ENCODE measurements around the gene ZNRD2. TPM values are rescaled to one million over a fixed set of nuclear protein-coding genes. Genes with fewer than 3 reads are reported as not detected.

ZNRD2 gene
- total RNA-seq, 5 donors from 2014 or later (not counting 1 experiment from before 2014, with no cell fraction given): 32.5 to 36.9 (median 34.5) TPM

DNA sequence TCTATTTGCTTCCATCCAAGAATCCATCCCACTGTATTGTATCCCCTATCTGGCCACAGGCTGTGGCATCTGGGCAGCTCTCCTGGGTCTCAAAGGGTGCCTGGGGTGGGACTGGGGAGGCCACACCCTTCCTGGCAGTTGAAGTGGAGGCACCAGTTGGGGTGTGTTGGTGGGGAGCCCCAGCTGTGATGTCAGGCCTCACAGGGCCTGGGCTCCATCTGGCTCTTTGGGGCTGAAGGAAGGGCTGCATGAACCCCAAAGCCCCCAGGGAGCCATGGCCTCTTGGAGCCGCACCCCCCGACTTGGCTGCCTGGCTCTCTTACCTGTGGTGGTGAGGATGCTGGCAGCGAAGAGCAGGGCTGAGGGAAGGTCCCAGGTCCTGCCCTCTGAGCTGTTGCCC lies 24.9 kb downstream of the ZNRD2 start:
- Histone ChIP-seq H3K9me3 (no peaks in the 10 kb centered on the region), H3K27ac (ENCODE audit: low read length) (no peak overlapping the region), H3K4me3 (ENCODE audit: control insufficient read depth in 1 of 2, extremely low read depth in 1 of 2, low read length in 1 of 2) (no peak overlapping the region), H3K36me3 (ENCODE audit: control insufficient read depth in 2 of 2, extremely low read depth in 1 of 2, insufficient read depth in 1 of 2, low read length in 1 of 2) (peaks cover 13 to 44% of the 10 kb centered on the region in 2 donors), H3K4me1 (ENCODE audit: control insufficient read depth in 1 of 2, extremely low read depth in 1 of 2, insufficient read depth in 2 of 2, low read length in 2 of 2) (peaks cover 0 to 26% of the 10 kb centered on the region in 2 experiments), H3K27me3 (replicated peaks in 1 of 2; ENCODE audit: control insufficient read depth in 2 of 2, extremely low read depth in 1 of 2, insufficient read depth in 2 of 2, low read length in 1 of 2) (no peaks in the 10 kb centered on the region)
- CTCF ChIA-PET: interaction anchor here in 1 of 2 donors (0.6 kb wide), 1 partner anchor 19 kb away, joined by 3 read pairs; no protein-coding TSS in a partner anchor
- DNase-seq (no peak), ATAC-seq (replicated peaks in 1 of 4) (peak in 1 of 4 experiments; percentile 33)
- H3K4me3 Mint-ChIP-seq: peak overlapping the region in 1 of 3 donors; percentile 9
- POLR2A ChIA-PET: interaction anchor here (0.5 to 0.6 kb wide), 3 partner anchors 9 to 331 kb away, joined by 3 read pairs; no protein-coding TSS in a partner anchor
- peak overlapping the region; percentile 65 to 79 for H3K27ac Mint-ChIP-seq
- H3K27me3 Mint-ChIP-seq: no peaks in the 10 kb centered on the region
- H3K36me3 Mint-ChIP-seq: peaks cover 14% of the 10 kb centered on the region
- H3K4me1 Mint-ChIP-seq: peaks cover 6 to 20% (median 15%) of the 10 kb centered on the region in 3 donors
- WGBS (ENCODE audit: insufficient coverage): 68% methylated on average over 3 of the region's 3 CpGs
- H3K9me3 Mint-ChIP-seq: no peaks in the 10 kb centered on the region

DNA sequence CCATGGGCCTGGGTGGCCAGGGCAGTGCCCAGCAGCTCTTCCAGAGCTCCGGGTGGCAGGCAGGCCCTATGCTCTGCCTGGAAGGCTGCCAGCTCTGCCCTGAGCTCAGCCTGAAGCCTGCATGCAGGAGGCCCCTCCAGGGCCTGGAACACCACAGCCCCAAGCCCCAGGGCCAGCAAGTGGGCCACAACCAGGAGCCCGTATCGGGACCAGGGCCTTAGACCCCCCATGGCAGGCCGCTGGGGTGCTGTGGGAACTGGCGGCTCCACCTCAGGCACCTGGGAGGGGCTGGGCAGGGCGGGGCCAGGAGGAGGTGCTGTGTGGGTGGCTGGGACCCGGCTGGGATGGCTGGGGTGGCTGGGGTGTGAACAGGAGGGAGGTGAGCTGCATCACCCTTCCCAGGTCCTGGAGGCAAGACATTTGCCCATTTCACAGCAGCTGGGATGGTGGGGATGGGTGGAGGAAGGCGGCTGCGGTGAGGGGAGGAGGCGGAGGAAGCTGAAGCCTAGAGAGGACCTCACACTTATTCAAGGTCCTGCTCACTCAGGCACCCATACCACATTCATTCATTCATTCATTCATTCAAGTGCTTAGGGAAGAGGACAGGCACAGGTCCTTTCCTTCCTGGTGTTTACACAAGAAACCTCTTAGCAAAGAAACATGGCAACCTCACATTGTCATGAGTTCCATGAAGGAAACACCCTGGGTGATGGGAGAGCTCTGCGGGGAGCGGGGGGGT lies 25.4 kb downstream of the ZNRD2 start, which contains the start of gene KCNK7:
Gene KCNK7, minus strand, starts transcription at position 258 of the 739 bp plus-strand sequence. Its CDS starts 28 bp downstream, at position 230.
- peaks cover 6 to 19% (median 15%) of the 10 kb centered on the region in 3 donors for H3K4me1 Mint-ChIP-seq
- WGBS (ENCODE audit: insufficient coverage): 66% methylated on average over 8 of the region's 12 CpGs
- H3K4me3 ChIP-seq (ENCODE audit: control insufficient read depth in 1 of 2, extremely low read depth in 1 of 2, low read length in 1 of 2): no peak within 1 kb of the TSS
- ATAC-seq (replicated peaks in 1 of 4) (no peak), DNase-seq (no peak)
- peaks cover 10% of the 10 kb centered on the region for H3K36me3 Mint-ChIP-seq
- no peaks in the 10 kb centered on the region for H3K27me3 ChIP-seq (replicated peaks in 1 of 2; ENCODE audit: control insufficient read depth in 2 of 2, extremely low read depth in 1 of 2, insufficient read depth in 2 of 2, low read length in 1 of 2)
- peaks cover 13 to 39% of the 10 kb centered on the region in 2 donors for H3K36me3 ChIP-seq (ENCODE audit: control insufficient read depth in 2 of 2, extremely low read depth in 1 of 2, insufficient read depth in 1 of 2, low read length in 1 of 2)
- peaks cover 0 to 26% of the 10 kb centered on the region in 2 experiments for H3K4me1 ChIP-seq (ENCODE audit: control insufficient read depth in 1 of 2, extremely low read depth in 1 of 2, insufficient read depth in 2 of 2, low read length in 2 of 2)
- ChIA-PET CTCF (no interaction called here), POLR2A (interaction anchor here (0.5 to 0.6 kb wide), 4 partner anchors 9 to 335 kb away, joined by 3 to 6 read pairs (median 3); no protein-coding TSS in a partner anchor)
- H3K9me3 ChIP-seq: no peaks in the 10 kb centered on the region
- peak within 1 kb of the TSS in 1 of 3 donors; percentile 9 for H3K4me3 Mint-ChIP-seq
- no peaks in the 10 kb centered on the region for H3K27me3 Mint-ChIP-seq
- H3K27ac ChIP-seq (ENCODE audit: low read length): no peak within 1 kb of the TSS
- no peaks in the 10 kb centered on the region for H3K9me3 Mint-ChIP-seq
- H3K27ac Mint-ChIP-seq: peak within 1 kb of the TSS; percentile 65 to 81

DNA sequence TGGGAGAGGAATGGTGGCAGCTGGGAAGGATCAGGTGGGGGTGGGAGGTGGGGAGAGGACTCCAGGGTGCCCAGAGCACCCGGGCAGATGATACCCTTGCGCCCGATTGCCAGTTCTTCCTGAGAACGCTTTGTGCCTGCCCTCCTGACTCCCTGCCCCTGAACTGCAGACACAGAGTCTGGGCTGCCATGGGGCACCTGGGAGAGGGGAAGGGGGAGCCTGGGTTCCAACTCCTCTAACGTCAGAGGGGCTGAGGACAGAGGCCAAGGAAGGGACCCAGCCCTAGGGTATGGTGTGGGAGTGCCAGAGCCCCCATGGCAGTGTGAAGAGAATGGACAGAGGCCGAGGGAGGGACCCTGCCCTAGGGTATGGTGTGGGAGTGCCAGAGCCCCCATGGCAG lies 26.2 kb downstream of the ZNRD2 start:
- H3K27me3 ChIP-seq (replicated peaks in 1 of 2; ENCODE audit: control insufficient read depth in 2 of 2, extremely low read depth in 1 of 2, insufficient read depth in 2 of 2, low read length in 1 of 2): no peaks in the 10 kb centered on the region
- peaks cover 13 to 32% of the 10 kb centered on the region in 2 donors for H3K36me3 ChIP-seq (ENCODE audit: control insufficient read depth in 2 of 2, extremely low read depth in 1 of 2, insufficient read depth in 1 of 2, low read length in 1 of 2)
- Mint-ChIP-seq H3K4me1 (peaks cover 6 to 19% (median 15%) of the 10 kb centered on the region in 3 donors), H3K4me3 (no peak overlapping the region), H3K27ac (no peak overlapping the region), H3K27me3 (no peaks in the 10 kb centered on the region), H3K9me3 (no peaks in the 10 kb centered on the region), H3K36me3 (peaks cover 14% of the 10 kb centered on the region)
- ChIA-PET POLR2A (interaction anchor here in 1 of 2 donors (0.5 kb wide), 1 partner anchor 334 kb away, joined by 6 read pairs; no protein-coding TSS in a partner anchor), CTCF (no interaction called here)
- no peak overlapping the region for H3K4me3 ChIP-seq (ENCODE audit: control insufficient read depth in 1 of 2, extremely low read depth in 1 of 2, low read length in 1 of 2)
- 94% methylated on average over 6 of the region's 6 CpGs for WGBS (ENCODE audit: insufficient coverage)
- ATAC-seq (replicated peaks in 1 of 4) (no peak), DNase-seq (no peak)
- H3K27ac ChIP-seq (ENCODE audit: low read length): no peak overlapping the region
- H3K4me1 ChIP-seq (ENCODE audit: control insufficient read depth in 1 of 2, extremely low read depth in 1 of 2, insufficient read depth in 2 of 2, low read length in 2 of 2): peaks cover 0 to 26% of the 10 kb centered on the region in 2 experiments
- no peaks in the 10 kb centered on the region for H3K9me3 ChIP-seq

DNA sequence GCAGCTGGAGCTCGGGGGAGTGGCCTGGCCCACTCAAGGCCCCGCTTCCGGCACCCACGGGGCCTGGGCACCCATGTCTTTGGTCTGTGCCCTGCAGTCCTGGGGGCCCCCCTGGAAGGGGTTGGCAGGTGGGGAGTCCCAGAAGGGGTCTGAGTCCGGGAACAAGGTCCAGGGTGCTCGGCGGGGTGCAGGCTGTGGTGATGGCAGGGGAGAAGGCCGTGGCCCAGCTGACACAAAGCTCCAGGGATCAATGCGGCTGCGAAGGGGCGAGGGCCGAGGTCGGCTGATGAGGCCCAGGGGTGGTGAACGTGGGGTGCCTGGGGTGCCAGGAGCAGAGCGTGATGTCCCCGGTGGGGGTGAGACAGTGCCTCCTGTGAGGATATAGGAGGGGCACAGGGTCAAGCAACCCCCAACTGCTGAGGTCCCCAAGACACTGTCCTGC lies 28.0 kb downstream of the ZNRD2 start:
- Mint-ChIP-seq H3K27ac (no peak overlapping the region), H3K4me1 (peaks cover 6 to 19% (median 15%) of the 10 kb centered on the region in 3 donors), H3K9me3 (no peaks in the 10 kb centered on the region), H3K36me3 (peaks cover 14% of the 10 kb centered on the region), H3K27me3 (no peaks in the 10 kb centered on the region), H3K4me3 (no peak overlapping the region)
- no peaks in the 10 kb centered on the region for H3K9me3 ChIP-seq
- CTCF ChIA-PET: no interaction called here
- H3K4me3 ChIP-seq (ENCODE audit: control insufficient read depth in 1 of 2, extremely low read depth in 1 of 2, low read length in 1 of 2): no peak overlapping the region
- WGBS (ENCODE audit: insufficient coverage): 85% methylated on average over 8 of the region's 16 CpGs
- ATAC-seq (replicated peaks in 1 of 4): no peak
- no peak for DNase-seq
- POLR2A ChIA-PET: no interaction called here
- peaks cover 0 to 26% of the 10 kb centered on the region in 2 experiments for H3K4me1 ChIP-seq (ENCODE audit: control insufficient read depth in 1 of 2, extremely low read depth in 1 of 2, insufficient read depth in 2 of 2, low read length in 2 of 2)
- no peak overlapping the region for H3K27ac ChIP-seq (ENCODE audit: low read length)
- H3K27me3 ChIP-seq (replicated peaks in 1 of 2; ENCODE audit: control insufficient read depth in 2 of 2, extremely low read depth in 1 of 2, insufficient read depth in 2 of 2, low read length in 1 of 2): no peaks in the 10 kb centered on the region
- peaks cover 13 to 26% of the 10 kb centered on the region in 2 donors for H3K36me3 ChIP-seq (ENCODE audit: control insufficient read depth in 2 of 2, extremely low read depth in 1 of 2, insufficient read depth in 1 of 2, low read length in 1 of 2)

DNA sequence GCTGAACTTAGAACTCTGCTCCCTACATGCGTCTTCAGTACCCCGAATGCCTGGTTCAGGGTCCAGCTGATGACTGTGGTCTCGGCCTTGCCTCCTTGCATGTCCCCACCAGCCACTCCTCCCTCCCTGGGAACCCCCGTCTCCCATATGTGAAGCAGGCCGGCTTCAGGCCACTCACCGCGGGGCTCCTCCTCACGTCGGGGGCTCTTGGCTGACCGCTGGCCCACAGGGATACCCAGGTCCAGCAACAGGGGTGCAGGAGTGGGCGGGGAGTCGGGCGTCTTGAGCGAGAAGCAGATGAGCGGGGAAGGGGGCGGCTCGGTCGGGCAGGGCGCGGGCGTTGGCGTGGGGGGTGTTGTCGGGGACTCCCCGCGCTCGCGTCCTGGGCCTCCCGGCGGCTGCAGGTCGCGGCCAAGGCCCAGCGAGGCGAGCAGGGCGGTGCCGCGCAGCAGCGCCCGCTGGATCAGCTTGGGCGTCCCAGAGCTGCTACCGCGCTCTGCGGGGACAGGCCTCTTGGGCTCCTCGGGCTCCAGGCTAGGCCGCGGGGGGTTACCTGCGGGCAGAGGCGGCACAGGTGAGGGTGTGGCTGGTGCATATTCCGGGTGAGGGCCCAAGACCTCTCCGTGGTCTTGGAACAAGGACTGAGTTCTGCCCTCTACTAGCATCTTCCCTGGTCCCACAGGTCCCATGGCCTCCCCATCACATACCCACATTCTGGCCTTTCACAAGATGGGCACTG lies 29.1 kb downstream of the ZNRD2 start:
- Mint-ChIP-seq H3K27ac (no peak overlapping the region), H3K9me3 (no peaks in the 10 kb centered on the region)
- CTCF ChIA-PET: no interaction called here

DNA sequence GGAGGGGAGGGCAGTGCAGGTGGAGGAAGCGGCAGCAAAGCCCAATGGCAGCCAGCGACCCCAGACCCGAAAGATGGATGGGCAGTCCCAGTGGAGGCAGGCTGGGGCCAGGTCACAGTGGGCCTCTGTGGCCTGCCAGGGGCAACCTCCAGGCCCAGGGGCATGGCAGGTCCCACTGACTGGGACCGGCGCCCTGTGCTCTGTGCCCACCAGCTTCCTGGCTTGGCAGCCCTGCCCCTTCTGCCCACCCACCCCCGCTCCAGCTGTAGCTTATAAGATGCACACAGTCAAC lies 29.6 kb downstream of the ZNRD2 start:
- H3K4me1 ChIP-seq (ENCODE audit: control insufficient read depth in 1 of 2, extremely low read depth in 1 of 2, insufficient read depth in 2 of 2, low read length in 2 of 2): peaks cover 0 to 14% of the 10 kb centered on the region in 2 experiments
- 98% methylated on average over 3 of the region's 6 CpGs for WGBS (ENCODE audit: insufficient coverage)
- Mint-ChIP-seq H3K27me3 (no peaks in the 10 kb centered on the region), H3K27ac (no peak overlapping the region), H3K9me3 (no peaks in the 10 kb centered on the region), H3K4me1 (peaks cover 4 to 10% (median 9%) of the 10 kb centered on the region in 3 donors), H3K36me3 (peaks cover 18% of the 10 kb centered on the region), H3K4me3 (no peak overlapping the region)
- H3K27me3 ChIP-seq (replicated peaks in 1 of 2; ENCODE audit: control insufficient read depth in 2 of 2, extremely low read depth in 1 of 2, insufficient read depth in 2 of 2, low read length in 1 of 2): no peaks in the 10 kb centered on the region
- no peaks in the 10 kb centered on the region for H3K9me3 ChIP-seq
- ChIA-PET CTCF (no interaction called here), POLR2A (no interaction called here)
- no peak overlapping the region for H3K4me3 ChIP-seq (ENCODE audit: control insufficient read depth in 1 of 2, extremely low read depth in 1 of 2, low read length in 1 of 2)
- H3K27ac ChIP-seq (ENCODE audit: low read length): no peak overlapping the region
- peaks cover 16 to 35% of the 10 kb centered on the region in 2 donors for H3K36me3 ChIP-seq (ENCODE audit: control insufficient read depth in 2 of 2, extremely low read depth in 1 of 2, insufficient read depth in 1 of 2, low read length in 1 of 2)
- DNase-seq (no peak), ATAC-seq (replicated peaks in 1 of 4) (no peak)

More for the DNA sequence above, 29.1 kb downstream of the ZNRD2 start:
- peaks cover 18% of the 10 kb centered on the region for H3K36me3 Mint-ChIP-seq
- 95% methylated on average over 44 of the region's 49 CpGs for whole genome bisulfite sequencing (ENCODE audit: insufficient coverage)
- H3K27me3 Mint-ChIP-seq: no peaks in the 10 kb centered on the region
- POLR2A ChIA-PET: no interaction called here
- no peak overlapping the region for H3K4me3 Mint-ChIP-seq
- DNase-seq (no peak), ATAC-seq (replicated peaks in 1 of 4) (no peak)
- Histone ChIP-seq H3K36me3 (ENCODE audit: control insufficient read depth in 2 of 2, extremely low read depth in 1 of 2, insufficient read depth in 1 of 2, low read length in 1 of 2) (peaks cover 16 to 33% of the 10 kb centered on the region in 2 donors), H3K4me3 (ENCODE audit: control insufficient read depth in 1 of 2, extremely low read depth in 1 of 2, low read length in 1 of 2) (no peak overlapping the region), H3K9me3 (no peaks in the 10 kb centered on the region), H3K27ac (ENCODE audit: low read length) (no peak overlapping the region), H3K4me1 (ENCODE audit: control insufficient read depth in 1 of 2, extremely low read depth in 1 of 2, insufficient read depth in 2 of 2, low read length in 2 of 2) (peaks cover 0 to 18% of the 10 kb centered on the region in 2 experiments), H3K27me3 (replicated peaks in 1 of 2; ENCODE audit: control insufficient read depth in 2 of 2, extremely low read depth in 1 of 2, insufficient read depth in 2 of 2, low read length in 1 of 2) (no peaks in the 10 kb centered on the region)
- H3K4me1 Mint-ChIP-seq: peaks cover 6 to 14% (median 11%) of the 10 kb centered on the region in 3 donors

Data from T-cell (primary cell).